ENCODE measurements around the gene NAA15.

GRCh38 chr4:139461022-139461628 lies 159.8 kb downstream of the NAA15 start:
- no peak for TF ChIP-seq CTCF (IDR thresholded peaks at IDR 0.05)
- no peak for TF ChIP-seq POLR2A (IDR thresholded peaks at IDR 0.05)
